Activated CD4-positive, CD25-positive, alpha-beta regulatory T cell (primary cell): ENCODE measurements around the gene ASAP2.

ENCODE experiments used
- DNase-seq, 4 experiments: peaks; one replicate each; lab custom pipeline; 2025; lab: John Stamatoyannopoulos, UW

ASAP2 gene

GRCh38 chr2:9275399-9275798 is 68.8 kb downstream of the ASAP2 start:
- DNase-seq: no peak

GRCh38 chr2:9276074-9276473 is 69.5 kb downstream of the ASAP2 start:
- DNase-seq: no peak

GRCh38 chr2:9276901-9277451 is 70.4 kb downstream of the ASAP2 start:
- DNase-seq: no peak

GRCh38 chr2:9278439-9278838 is 71.8 kb downstream of the ASAP2 start:
- DNase-seq: no peak

GRCh38 chr2:9279426-9279825 is 72.8 kb downstream of the ASAP2 start:
- DNase-seq: no peak

GRCh38 chr2:9280224-9280623 is 73.6 kb downstream of the ASAP2 start:
- DNase-seq: no peak

- no peak for DNase-seq
These were observed 74.5 kb downstream of the ASAP2 start for GRCh38 chr2:9281145-9281544.

- DNase-seq: no peak
These were observed 75.8 kb downstream of the ASAP2 start for GRCh38 chr2:9282128-9283112.

- DNase-seq: no peak
These were observed 78.1 kb downstream of the ASAP2 start for GRCh38 chr2:9284521-9285297.

GRCh38 chr2:9285385-9285920 is 78.8 kb downstream of the ASAP2 start:
- no peak for DNase-seq

- no peak for DNase-seq
These were observed 79.3 kb downstream of the ASAP2 start for GRCh38 chr2:9285921-9286320.

GRCh38 chr2:9286554-9287399 is 80.2 kb downstream of the ASAP2 start:
- DNase-seq: no peak

GRCh38 chr2:9287400-9288045 is 80.9 kb downstream of the ASAP2 start:
- DNase-seq: no peak

- no peak for DNase-seq
These were observed 81.6 kb downstream of the ASAP2 start for GRCh38 chr2:9288233-9288632.

- DNase-seq: no peak
These were observed 82.2 kb downstream of the ASAP2 start for GRCh38 chr2:9288681-9289338.

- no peak for DNase-seq
These were observed 84.7 kb downstream of the ASAP2 start for GRCh38 chr2:9291331-9291730.

- no peak for DNase-seq
These were observed 85.3 kb downstream of the ASAP2 start for GRCh38 chr2:9291866-9292265.

- no peak for DNase-seq
These were observed 85.8 kb downstream of the ASAP2 start for GRCh38 chr2:9292426-9292825.

GRCh38 chr2:9294764-9295163 is 88.2 kb downstream of the ASAP2 start:
- DNase-seq: no peak

- DNase-seq: no peak
These were observed 89.9 kb downstream of the ASAP2 start for GRCh38 chr2:9296559-9296958.
